ENCODE data around the gene COL28A1. TPM values are rescaled to one million over a fixed set of nuclear protein-coding genes. Genes with fewer than 3 reads are reported as not detected.

The COL28A1 gene
- total and polyA plus RNA-seq, 2 of the 13 experiments (the other 11 are each of a cell fraction or from before 2014, with no cell fraction given), result 0.07 to 0.15 TPM

- Histone ChIP-seq H3K27me3 (ENCODE audit: control insufficient read depth in 1 of 2, insufficient read depth in 2 of 2, low read length in 2 of 2) (peaks cover 0 to 9% of the 10 kb centered on the region in 2 experiments; a peak in 2 of 5 replicates), H3K36me3 (replicated peaks in 1 of 2; ENCODE audit: control insufficient read depth in 1 of 2, insufficient read depth in 2 of 2, low read length in 2 of 2) (no peaks in the 10 kb centered on the region), H3K4me3 (replicated peaks in 1 of 3; ENCODE audit: insufficient read depth in 1 of 3, low read depth in 2 of 3, low read length in 3 of 3) (no peak overlapping the region), H3K4me1 (ENCODE audit: insufficient read depth, low read length) (peaks cover 11% of the 10 kb centered on the region), H3K9ac (ENCODE audit: insufficient read depth, low read depth, low read length) (no peak overlapping the region), H3K9me3 (ENCODE audit: low read length) (no peaks in the 10 kb centered on the region), H3K27ac (ENCODE audit: extremely low read length, insufficient read depth, low read length) (no peak overlapping the region), H3K4me2 (ENCODE audit: low read depth, low read length) (peak overlapping the region; percentile 38), H3K79me2 (ENCODE audit: insufficient read depth, low read length) (no peaks in the 10 kb centered on the region), H4K20me1 (ENCODE audit: insufficient read depth, low read length) (no peaks in the 10 kb centered on the region), H2AFZ (ENCODE audit: low read length) (no peak overlapping the region)
- no peak for FAIRE-seq
- ATAC-seq, result peak; percentile 92
- CTCF ChIA-PET (ENCODE audit: low intra/inter-chr PET ratio, low total read pairs), result no interaction called here
- TF ChIP-seq ZNF136 (CRISPR knock-in tag; IDR thresholded peaks at IDR 0.05; ENCODE audit: low read depth) (no peak), MTA3 (CRISPR knock-in tag; IDR thresholded peaks at IDR 0.05) (no peak), SOX5 (CRISPR knock-in tag; IDR thresholded peaks at IDR 0.05; ENCODE audit: borderline replicate concordance) (0 out of 2 replicates have a peak, but pooled peaks have one; percentile 10), SOX13 (IDR thresholded peaks at IDR 0.05) (no peak), SOX13 (CRISPR knock-in tag; conservative IDR thresholded peaks at IDR 0.05 in 1 of 2, IDR thresholded peaks at IDR 0.05 in 1 of 2) (0 out of 4 replicates have a peak, but pooled peaks of 1 of the 2 experiments have one; percentile 6), TEAD3 (CRISPR knock-in tag; optimal IDR thresholded peaks at IDR 0.05; ENCODE audit: borderline replicate concordance) (no peak), MEF2D (CRISPR knock-in tag; IDR thresholded peaks at IDR 0.05) (no peak), CEBPB (IDR thresholded peaks at IDR 0.05; ENCODE audit: borderline replicate concordance, low read depth, low read length) (no peak), ZNF501 (CRISPR knock-in tag; IDR thresholded peaks at IDR 0.05) (no peak), ADNP (CRISPR knock-in tag; IDR thresholded peaks at IDR 0.05) (no peak)
- intact Hi-C loops (cut with micrococcal nuclease; ENCODE audit: unreplicated experiment) (no loop called here), in situ Hi-C loops (cut with HindIII; ENCODE audit: extremely low pct_ligation_motif_present, low pct_unique_long_range_greater_than_20kb) (no loop called here)
- 0% methylated on average over 4 of the region's 5 CpGs for WGBS (ENCODE audit: low lambda C conversion rate)
- peak; percentile 54 for DNase-seq (ENCODE audit: low spot score)
- BruUV-seq (replicated peaks), result no TSS peak
- POLR2A ChIA-PET, result no interaction called here
These were observed 214.0 kb downstream of the COL28A1 start for GRCh38 chr7:7321681-7322080.

GRCh38 chr7:7318601-7319000 is 217.1 kb downstream of the COL28A1 start:
- no peak overlapping the region for H2AFZ ChIP-seq (ENCODE audit: low read length)
- H3K79me2 ChIP-seq (ENCODE audit: insufficient read depth, low read length), result no peaks in the 10 kb centered on the region
- H3K4me2 ChIP-seq (ENCODE audit: low read depth, low read length), result no peak overlapping the region
- no peak overlapping the region for H3K27ac ChIP-seq (ENCODE audit: extremely low read length, insufficient read depth, low read length)
- in situ Hi-C loops (cut with HindIII; ENCODE audit: extremely low pct_ligation_motif_present, low pct_unique_long_range_greater_than_20kb), result no loop called here
- WGBS (ENCODE audit: low lambda C conversion rate), result no CpG with 5 or more reads among the region's 1 CpG
- POLR2A ChIA-PET, result no interaction called here
- DNase-seq (ENCODE audit: low spot score), result no peak
- no peaks in the 10 kb centered on the region for H3K9me3 ChIP-seq (ENCODE audit: low read length)
- no peaks in the 10 kb centered on the region for H4K20me1 ChIP-seq (ENCODE audit: insufficient read depth, low read length)
- CTCF ChIA-PET (ENCODE audit: low intra/inter-chr PET ratio, low total read pairs), result no interaction called here
- no peaks in the 10 kb centered on the region for H3K36me3 ChIP-seq (replicated peaks in 1 of 2; ENCODE audit: control insufficient read depth in 1 of 2, insufficient read depth in 2 of 2, low read length in 2 of 2)
- 0 out of 5 replicates have a peak, but pooled peaks cover 0 to 6% of the 10 kb centered on the region in 2 experiments for H3K27me3 ChIP-seq (ENCODE audit: control insufficient read depth in 1 of 2, insufficient read depth in 2 of 2, low read length in 2 of 2)
- no peak for ATAC-seq
- no peak for FAIRE-seq
- H3K9ac ChIP-seq (ENCODE audit: insufficient read depth, low read depth, low read length), result no peak overlapping the region
- H3K4me1 ChIP-seq (ENCODE audit: insufficient read depth, low read length), result peaks cover 11% of the 10 kb centered on the region
- H3K4me3 ChIP-seq (replicated peaks in 1 of 3; ENCODE audit: insufficient read depth in 1 of 3, low read depth in 2 of 3, low read length in 3 of 3), result no peak overlapping the region
- intact Hi-C loops (cut with micrococcal nuclease; ENCODE audit: unreplicated experiment), result no loop called here
- BruUV-seq (replicated peaks), result no TSS peak
- TF ChIP-seq MAFG (CRISPR knock-in tag; IDR thresholded peaks at IDR 0.05), result no peak
- no peak for TF ChIP-seq ZNF333 (CRISPR knock-in tag; IDR thresholded peaks at IDR 0.05; ENCODE audit: borderline replicate concordance)
- no peak for TF ChIP-seq FIP1L1 (IDR thresholded peaks at IDR 0.05; ENCODE audit: borderline replicate concordance, insufficient read depth, low read depth, low read length)
- TF ChIP-seq GATAD1 (CRISPR knock-in tag; IDR thresholded peaks at IDR 0.05), result no peak
- no peak for TF ChIP-seq ZFP36 (IDR thresholded peaks at IDR 0.05; ENCODE audit: borderline replicate concordance, low read depth, low read length, partially characterized antibody)
- no peak for TF ChIP-seq BATF2 (CRISPR knock-in tag; IDR thresholded peaks at IDR 0.05)
- TF ChIP-seq PHF21A (CRISPR knock-in tag; IDR thresholded peaks at IDR 0.05), result no peak
- TF ChIP-seq HDAC2 (CRISPR knock-in tag; IDR thresholded peaks at IDR 0.05), result no peak
- no peak for TF ChIP-seq IRF9 (CRISPR knock-in tag; IDR thresholded peaks at IDR 0.05; ENCODE audit: borderline replicate concordance)

All from HepG2 (cell line).